GM18526 (cell line): Measurements from ENCODE around the gene SCN9A.

ENCODE experiments used
- POLR2A ChIP-seq: IDR thresholded peaks from 3 replicates; pipeline ENCODE4 v1.6.1; 2011; ENCODE audit not compliant: insufficient read length; ENCODE audit errors: extremely low read depth

The SCN9A gene

DNA sequence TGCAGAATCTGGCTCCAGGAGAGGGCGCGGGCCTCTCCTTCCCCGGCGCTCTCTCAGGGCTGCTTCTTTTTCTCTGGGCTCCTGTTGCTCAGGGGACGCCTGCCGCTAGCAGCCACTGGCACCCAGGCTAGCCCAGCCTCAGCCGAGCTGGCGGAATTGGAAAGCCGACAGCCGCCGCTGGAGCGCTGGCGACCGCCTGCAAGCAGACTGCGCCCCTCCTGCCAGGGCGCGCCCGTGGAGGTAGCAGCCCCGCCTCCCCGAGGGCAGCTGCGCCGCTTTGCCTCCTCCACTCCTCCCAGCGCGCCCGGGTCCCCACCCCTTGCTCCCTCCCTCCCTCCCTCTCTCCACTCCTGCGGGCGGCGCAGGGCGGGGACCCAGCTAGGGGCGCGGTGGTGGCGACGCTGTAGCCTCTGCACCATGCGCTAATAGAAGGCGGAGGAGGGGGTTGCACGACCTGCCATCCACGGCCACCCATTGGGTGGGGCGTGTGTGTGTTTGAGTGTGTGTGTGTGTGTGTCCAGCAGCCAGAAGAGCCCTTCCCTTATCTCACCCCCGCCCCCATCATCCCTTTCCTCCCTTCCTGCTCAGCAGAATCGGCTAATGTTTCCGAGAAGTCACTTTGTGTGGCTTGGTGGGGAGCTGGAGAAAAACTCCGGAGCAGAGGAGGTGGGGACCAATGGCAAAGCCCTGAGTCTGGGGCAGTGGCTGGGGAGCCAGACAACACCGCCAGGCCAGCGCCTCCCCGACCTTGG is at the start of gene SCN9A:
SCN9A (minus strand) TSS at position 209 of the 752 bp plus-strand sequence. CDS start 64,188 bp downstream, outside the sequence.
- TF ChIP-seq POLR2A = no peak

GRCh38 chr2:166424841-166425240 is 49.1 kb upstream of the SCN9A start:
- TF ChIP-seq POLR2A = no peak

DNA sequence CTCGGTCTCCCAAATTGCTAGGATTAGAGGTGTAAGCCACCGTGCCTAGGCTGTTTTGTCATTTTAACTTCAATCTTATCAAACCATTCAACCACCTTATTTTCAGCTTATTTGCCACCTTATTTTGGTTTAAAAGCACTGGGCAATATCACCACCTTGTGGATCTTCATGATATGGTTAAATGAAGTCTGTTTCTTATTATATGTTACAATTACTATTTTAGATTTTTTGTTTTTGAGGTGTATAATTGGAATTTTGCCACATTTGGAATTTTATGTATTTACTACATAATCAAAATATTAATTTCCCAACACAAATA is 43.8 kb upstream of the SCN9A start:
- TF ChIP-seq POLR2A = no peak

DNA sequence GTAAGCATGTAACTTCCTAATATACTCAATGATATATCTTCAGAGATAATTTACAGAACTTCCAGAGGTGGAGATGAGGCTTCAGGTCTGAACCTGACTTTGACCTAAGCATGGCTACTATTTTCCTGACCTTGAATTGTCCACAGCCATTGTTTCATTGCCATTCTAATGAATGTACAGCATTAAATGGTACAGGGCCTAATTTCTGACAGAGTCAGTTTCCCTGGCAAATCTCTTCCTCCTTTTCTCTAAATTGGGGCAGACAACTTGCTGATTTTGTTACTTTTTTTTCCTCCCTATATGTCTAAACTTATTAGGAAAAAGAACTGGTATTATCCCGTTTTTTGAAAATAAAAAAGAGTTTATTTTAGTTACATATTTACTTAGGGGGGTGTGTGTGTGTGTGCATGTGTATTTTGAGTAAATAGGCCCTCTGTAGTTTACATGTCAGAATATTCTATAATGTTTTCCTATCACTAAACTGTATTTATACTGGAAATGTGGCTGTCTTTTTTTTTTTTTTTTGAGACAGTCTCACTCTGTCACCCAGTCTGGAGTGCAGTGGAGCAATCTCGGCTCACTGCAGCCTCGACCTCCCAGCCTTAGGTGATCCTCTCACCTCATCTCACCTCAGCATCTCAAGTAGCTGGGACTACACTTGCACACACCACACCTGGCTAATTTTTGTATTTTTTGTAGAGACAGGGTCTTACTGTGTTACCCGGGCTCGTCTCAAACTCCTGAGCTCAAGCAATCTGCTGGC is 43.3 kb upstream of the SCN9A start:
- no peak for TF ChIP-seq POLR2A

GRCh38 chr2:166417669-166418068 is 41.9 kb upstream of the SCN9A start:
- TF ChIP-seq POLR2A = no peak

DNA sequence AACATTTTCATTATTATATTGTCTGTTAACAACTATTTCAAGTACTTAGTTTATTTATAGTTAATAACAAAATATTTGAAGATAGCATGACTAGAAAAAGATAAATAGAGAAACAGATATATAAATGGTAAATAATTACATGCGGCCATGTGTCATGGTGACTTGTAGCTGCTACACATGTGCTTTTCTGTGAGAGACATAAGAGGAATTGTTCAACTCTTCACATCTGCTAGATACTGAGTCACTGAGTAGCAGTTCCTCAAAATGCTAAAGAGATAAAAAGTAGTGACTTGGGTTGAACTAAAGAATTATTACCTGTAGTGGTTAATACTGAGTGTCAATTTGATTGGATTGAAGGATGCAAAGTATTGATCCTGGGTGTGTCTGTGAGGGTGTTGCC is 37.5 kb upstream of the SCN9A start:
- TF ChIP-seq POLR2A = no peak

DNA sequence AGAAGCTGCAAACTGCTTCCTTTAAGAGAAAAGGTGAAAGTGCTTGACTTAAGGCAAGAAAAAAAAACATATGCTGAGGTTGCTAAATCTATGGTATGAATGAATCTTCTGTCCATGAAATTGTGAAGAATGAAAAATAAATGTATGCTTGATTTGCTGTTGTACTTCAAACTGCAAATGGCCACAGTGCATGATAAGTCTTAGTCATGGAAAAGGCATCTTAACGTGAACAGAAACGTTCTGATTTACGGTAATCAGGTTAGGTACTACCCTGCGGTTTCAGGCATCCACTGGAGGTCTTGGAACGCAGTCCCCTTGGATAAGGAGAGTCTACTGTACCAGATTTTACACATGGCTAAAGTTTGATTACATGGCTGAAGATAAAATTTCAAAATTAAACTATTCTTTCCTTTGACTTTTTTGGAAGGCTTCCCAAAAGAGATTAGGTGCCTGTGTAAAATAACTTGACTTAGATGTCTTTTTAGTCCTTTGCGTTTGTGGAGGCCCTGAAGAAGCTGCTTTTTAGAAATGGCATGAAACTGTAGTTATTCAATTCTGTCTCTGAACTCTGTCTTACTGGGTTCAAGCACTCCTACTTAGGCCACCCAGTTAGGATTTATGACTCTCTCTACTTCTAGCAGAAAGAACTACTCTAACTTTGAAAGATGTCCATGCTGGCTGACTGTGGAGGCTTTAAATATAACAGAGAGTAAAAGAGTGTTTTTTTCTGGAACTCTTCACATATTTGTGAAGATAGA is 35.9 kb upstream of the SCN9A start:
- TF ChIP-seq POLR2A = no peak

GRCh38 chr2:166410828-166411472 is 35.2 kb upstream of the SCN9A start:
- no peak for TF ChIP-seq POLR2A

DNA sequence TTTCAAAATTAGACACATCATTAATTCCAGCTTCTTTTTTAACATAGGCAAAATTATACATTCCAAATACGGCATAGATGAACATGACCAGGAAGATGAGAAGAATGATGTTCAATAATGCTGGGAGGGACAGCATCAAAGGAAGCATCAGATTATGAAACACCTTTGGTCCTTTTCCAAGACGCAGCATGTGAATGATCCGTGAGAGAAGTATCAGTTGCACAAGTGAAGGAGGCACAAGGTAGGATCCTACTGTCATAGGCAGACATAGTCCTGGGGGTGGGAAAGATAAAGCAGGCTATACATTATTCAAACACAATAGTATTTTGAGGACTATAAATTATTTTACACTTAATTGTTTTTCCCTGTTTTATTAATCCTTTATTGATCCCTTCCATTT is 30.6 kb upstream of the SCN9A start:
- no peak for TF ChIP-seq POLR2A

DNA sequence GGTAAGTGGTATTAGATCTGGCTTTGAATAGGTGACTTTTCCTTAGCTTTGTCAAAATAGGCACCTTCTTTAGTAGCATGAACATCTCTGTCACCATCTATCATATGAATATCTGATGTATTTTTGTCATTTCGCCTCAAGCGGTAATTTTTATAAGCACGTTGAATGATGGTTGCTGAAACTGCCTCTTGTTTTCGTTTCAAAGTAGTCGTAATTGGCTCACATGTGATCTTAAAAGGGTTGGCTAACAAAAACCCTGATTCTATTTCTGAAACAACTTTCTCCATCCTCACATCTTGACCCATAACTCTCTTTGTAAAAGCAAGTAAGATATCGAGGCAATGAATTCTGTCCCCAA is 29.8 kb upstream of the SCN9A start:
- no peak for TF ChIP-seq POLR2A

GRCh38 chr2:166404831-166405568 is 29.3 kb upstream of the SCN9A start:
- no peak for TF ChIP-seq POLR2A

GRCh38 chr2:166394245-166394644 is 18.5 kb upstream of the SCN9A start:
- TF ChIP-seq POLR2A = no peak

GRCh38 chr2:166393008-166393407 is 17.3 kb upstream of the SCN9A start:
- no peak for TF ChIP-seq POLR2A

DNA sequence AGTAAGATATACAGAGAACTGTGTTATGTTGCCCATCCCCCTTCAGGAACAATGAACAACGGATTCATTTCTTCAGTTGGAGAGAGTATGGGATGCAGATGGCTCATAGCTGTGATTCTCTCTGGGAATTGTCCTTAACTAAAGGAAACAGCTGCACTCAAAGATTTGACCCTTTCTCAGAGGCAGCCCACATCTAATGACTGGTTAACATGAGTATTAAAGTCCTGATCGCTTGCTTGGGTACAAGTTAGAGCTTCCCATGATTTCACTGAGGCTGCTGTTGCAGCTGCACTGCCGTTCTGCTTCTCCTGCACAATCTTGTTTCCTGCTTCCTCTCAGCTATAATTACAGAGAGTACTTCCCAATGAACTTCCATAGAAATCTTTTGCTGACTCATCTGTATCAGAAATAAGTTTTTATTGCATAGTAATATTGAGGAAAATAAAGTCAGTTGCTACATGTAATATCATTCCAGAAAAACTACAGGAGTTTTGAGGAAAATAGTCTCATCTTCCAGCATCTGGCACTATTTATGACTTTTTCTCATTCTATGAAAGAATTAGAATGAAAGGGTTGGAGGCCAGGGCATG is 12.8 kb upstream of the SCN9A start:
- TF ChIP-seq POLR2A = no peak
